LNCaP clone FGC (cell line): Measurements from ENCODE around the gene BPIFB4.

Experiments used
- DNase-seq: peaks from one replicate; pipeline ENCODE4 v3.0.0-alpha.2; 2011; ENCODE audit warnings: low read depth
- H3K4me3 ChIP-seq: 2 replicates; pipeline ENCODE4 v1.5.1; 2011; ENCODE audit warnings: mild to moderate bottlenecking, low read depth, low read length, control low read depth
- CTCF ChIP-seq: IDR thresholded peaks from 2 replicates; pipeline ENCODE4 v1.5.1; 2012; ENCODE audit warnings: mild to moderate bottlenecking; ENCODE audit not compliant: control insufficient read depth, insufficient read depth; ENCODE audit errors: extremely low read depth

Gene BPIFB4

GRCh38 chr20:33072362-33072761 is 7.1 kb upstream of the BPIFB4 start:
- no peak for TF ChIP-seq CTCF
- DNase-seq, result no peak
- H3K4me3 ChIP-seq, result no peak overlapping the region

GRCh38 chr20:33072813-33073212 is 6.6 kb upstream of the BPIFB4 start:
- no peak overlapping the region for H3K4me3 ChIP-seq
- no peak for TF ChIP-seq CTCF
- no peak for DNase-seq

GRCh38 chr20:33074675-33075074 is 4.8 kb upstream of the BPIFB4 start:
- no peak for TF ChIP-seq CTCF

GRCh38 chr20:33075281-33075680 is 4.2 kb upstream of the BPIFB4 start:
- H3K4me3 ChIP-seq, result no peak overlapping the region
- no peak for DNase-seq
- TF ChIP-seq CTCF, result no peak

More at GRCh38 chr20:33074675-33075074, 4.8 kb upstream of the BPIFB4 start:
- no peak for DNase-seq
- H3K4me3 ChIP-seq, result no peak overlapping the region

GRCh38 chr20:33076662-33077372 is 2.6 kb upstream of the BPIFB4 start:
- DNase-seq, result peak; percentile 2
- no peak overlapping the region for H3K4me3 ChIP-seq
- peak; percentile 79 for TF ChIP-seq CTCF

GRCh38 chr20:33081411-33082154 is 2.1 kb downstream of the BPIFB4 start:
- H3K4me3 ChIP-seq, result no peak overlapping the region
- no peak for TF ChIP-seq CTCF
- no peak for DNase-seq
